Natural killer cell (primary cell): ENCODE data around the gene LPIN3. TPM values are rescaled to one million over a fixed set of nuclear protein-coding genes. Genes with fewer than 3 reads are reported as not detected.

ENCODE experiments used
- ATAC-seq, 3 donors: fragments of 150-1000 bp in 2 of 3; fragments of 200-7000 bp in 1 of 3; cut with Tn5 transposase; 1 replicate in 1 of 3; 2 replicates in 2 of 3; pipeline ENCODE4 v1.10.0; 2021; ENCODE audit warnings: mild to moderate bottlenecking in 2 of 3, moderate library complexity in 2 of 3
- DNase-seq, 2 donors: peaks; one replicate each; pipeline versions ENCODE4 v3.0.0 to v3.0.0-alpha.2; 2013 to 2021; ENCODE audit warnings: mixed read lengths in 1 of 2
- H3K27ac ChIP-seq: one replicate; pipeline ENCODE4 v1.5.1; 2013; ENCODE audit warnings: mild to moderate bottlenecking, low read length
- H3K27me3 ChIP-seq: one replicate; pipeline ENCODE4 v1.6.1; 2013; ENCODE audit warnings: low read length; ENCODE audit not compliant: control insufficient read depth, insufficient read depth
- H3K36me3 ChIP-seq: one replicate; pipeline ENCODE4 v1.6.1; 2013; ENCODE audit warnings: low read length; ENCODE audit not compliant: control insufficient read depth, insufficient read depth
- H3K4me1 ChIP-seq: one replicate; pipeline ENCODE4 v1.6.1; 2013; ENCODE audit warnings: low read length; ENCODE audit not compliant: control insufficient read depth, insufficient read depth
- H3K4me3 ChIP-seq: one replicate; pipeline ENCODE4 v1.5.1; 2013; ENCODE audit warnings: low read length
- H3K9me3 ChIP-seq: one replicate; pipeline ENCODE4 v1.6.1; 2013; ENCODE audit warnings: low read length; ENCODE audit not compliant: control insufficient read depth, insufficient read depth
- H3K27ac Mint-ChIP-seq, 2 donors: one replicate each; pipeline ENCODE4 v1.8.0; 2022; ENCODE audit warnings: mild to moderate bottlenecking in 2 of 2, mixed read lengths in 2 of 2, moderate library complexity in 1 of 2
- H3K27me3 Mint-ChIP-seq, 2 donors: one replicate each; pipeline ENCODE4 v1.8.0; 2022; ENCODE audit warnings: low read depth in 2 of 2, mixed read lengths in 2 of 2
- H3K36me3 Mint-ChIP-seq: one replicate; pipeline ENCODE4 v1.8.0; 2022; ENCODE audit warnings: mixed read lengths
- H3K4me1 Mint-ChIP-seq, 2 donors: one replicate each; pipeline ENCODE4 v1.8.0; 2022; ENCODE audit warnings: mixed read lengths in 2 of 2
- H3K4me3 Mint-ChIP-seq: one replicate; pipeline ENCODE4 v1.8.0; 2022; ENCODE audit warnings: mild to moderate bottlenecking, moderate library complexity, mixed read lengths
- H3K9me3 Mint-ChIP-seq, 2 donors: one replicate each; pipeline ENCODE4 v1.8.0; 2022; ENCODE audit warnings: mixed read lengths in 2 of 2
- WGBS: methylation state at CpG from one replicate; pipeline ENCODE4 v1.1.7; 2013; ENCODE audit warnings: missing lambda C conversion rate; ENCODE audit not compliant: insufficient coverage; 5-methylcytosine and 5-hydroxymethylcytosine counted together
- intact Hi-C: fragments of 100-400 bp; cut with micrococcal nuclease; formaldehyde crosslinking; loops from one replicate; pipeline ENCODE4 v1.14.2; 2022
- total RNA-seq, 4 donors: library from RNA; stranded (reverse); fragments of 120-200 nt in 1 of 4; gene quantifications; one replicate each; pipeline versions ENCODE4 v1.2.3 to v1.2.4, GENCODE V29; 2013 to 2022
- TF ChIP-seq, protein P1 (sequence below): fragments of 200-600 bp; IDR thresholded peaks from one replicate; pipeline ENCODE4 v1.8.0; 2022; ENCODE audit warnings: antibody characterized with exemption

LPIN3 gene
- total RNA-seq, 3 donors from 2014 or later (not counting 1 experiment from before 2014, with no cell fraction given), result 0.07 to 0.28 TPM; not detected in 1

- no peak overlapping the region for H3K27ac ChIP-seq
- no peaks in the 10 kb centered on the region for H3K27me3 ChIP-seq
- no peak for ATAC-seq
- TF ChIP-seq, protein P1, sequence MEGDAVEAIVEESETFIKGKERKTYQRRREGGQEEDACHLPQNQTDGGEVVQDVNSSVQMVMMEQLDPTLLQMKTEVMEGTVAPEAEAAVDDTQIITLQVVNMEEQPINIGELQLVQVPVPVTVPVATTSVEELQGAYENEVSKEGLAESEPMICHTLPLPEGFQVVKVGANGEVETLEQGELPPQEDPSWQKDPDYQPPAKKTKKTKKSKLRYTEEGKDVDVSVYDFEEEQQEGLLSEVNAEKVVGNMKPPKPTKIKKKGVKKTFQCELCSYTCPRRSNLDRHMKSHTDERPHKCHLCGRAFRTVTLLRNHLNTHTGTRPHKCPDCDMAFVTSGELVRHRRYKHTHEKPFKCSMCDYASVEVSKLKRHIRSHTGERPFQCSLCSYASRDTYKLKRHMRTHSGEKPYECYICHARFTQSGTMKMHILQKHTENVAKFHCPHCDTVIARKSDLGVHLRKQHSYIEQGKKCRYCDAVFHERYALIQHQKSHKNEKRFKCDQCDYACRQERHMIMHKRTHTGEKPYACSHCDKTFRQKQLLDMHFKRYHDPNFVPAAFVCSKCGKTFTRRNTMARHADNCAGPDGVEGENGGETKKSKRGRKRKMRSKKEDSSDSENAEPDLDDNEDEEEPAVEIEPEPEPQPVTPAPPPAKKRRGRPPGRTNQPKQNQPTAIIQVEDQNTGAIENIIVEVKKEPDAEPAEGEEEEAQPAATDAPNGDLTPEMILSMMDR, result no peak
- no peaks in the 10 kb centered on the region for H3K4me1 ChIP-seq
- no peaks in the 10 kb centered on the region for H3K36me3 ChIP-seq
- no peak for DNase-seq
- peaks cover 5 to 15% of the 10 kb centered on the region in 2 donors for H3K4me1 Mint-ChIP-seq
- H3K9me3 ChIP-seq, result no peaks in the 10 kb centered on the region
- H3K36me3 Mint-ChIP-seq, result no peaks in the 10 kb centered on the region
- no peak overlapping the region for H3K27ac Mint-ChIP-seq
- H3K27me3 Mint-ChIP-seq, result no peaks in the 10 kb centered on the region
- no peaks in the 10 kb centered on the region for H3K9me3 Mint-ChIP-seq
- no peak overlapping the region for H3K4me3 ChIP-seq
- H3K4me3 Mint-ChIP-seq, result no peak overlapping the region
- WGBS, result 86% methylated on average over 2 of the region's 5 CpGs
- intact Hi-C loops, result no loop called here
These were observed 34.4 kb upstream of the LPIN3 start for GRCh38 chr20:41306061-41306727.

DNA sequence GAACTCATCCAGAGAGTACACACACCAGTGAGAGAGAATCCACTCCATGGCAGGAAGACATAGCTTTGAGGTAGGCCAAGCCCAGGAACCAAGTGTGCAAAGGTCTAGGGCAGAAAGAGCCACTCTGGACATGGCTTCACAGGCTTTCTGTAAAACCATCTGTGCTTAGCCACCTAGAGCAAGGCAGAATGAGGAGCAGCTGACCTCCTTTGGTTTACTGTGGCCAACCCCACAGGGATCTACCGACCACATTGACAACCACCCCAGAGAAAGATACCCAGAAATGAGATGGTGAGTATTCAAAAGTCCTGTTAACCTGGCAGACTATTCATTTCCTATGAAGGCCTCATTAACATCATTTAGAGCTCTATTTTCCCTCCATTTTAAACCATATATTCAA lies 33.6 kb upstream of the LPIN3 start:
- Histone ChIP-seq H3K27me3 (no peaks in the 10 kb centered on the region), H3K9me3 (peaks cover 2% of the 10 kb centered on the region), H3K4me1 (no peaks in the 10 kb centered on the region), H3K27ac (no peak overlapping the region), H3K36me3 (no peaks in the 10 kb centered on the region), H3K4me3 (no peak overlapping the region)
- intact Hi-C loops, result no loop called here
- Mint-ChIP-seq H3K27ac (no peak overlapping the region), H3K4me1 (peaks cover 5 to 15% of the 10 kb centered on the region in 2 donors), H3K27me3 (no peaks in the 10 kb centered on the region), H3K36me3 (no peaks in the 10 kb centered on the region), H3K9me3 (no peaks in the 10 kb centered on the region), H3K4me3 (no peak overlapping the region)
- DNase-seq (no peak), ATAC-seq (no peak)
- TF ChIP-seq, protein P1, result no peak
- WGBS, result 11% methylated on average over 1 of the region's 1 CpG

- peaks cover 5 to 15% of the 10 kb centered on the region in 2 donors for H3K4me1 Mint-ChIP-seq
- no peak overlapping the region for H3K27ac ChIP-seq
These were observed 32.3 kb upstream of the LPIN3 start for GRCh38 chr20:41308290-41308711.

More at GRCh38 chr20:41308290-41308711, 32.3 kb upstream of the LPIN3 start:
- TF ChIP-seq, protein P1, result no peak
- no peak for ATAC-seq
- H3K9me3 ChIP-seq, result peaks cover 3% of the 10 kb centered on the region
- Mint-ChIP-seq H3K27ac (no peak overlapping the region), H3K9me3 (no peaks in the 10 kb centered on the region), H3K36me3 (no peaks in the 10 kb centered on the region), H3K27me3 (no peaks in the 10 kb centered on the region), H3K4me3 (no peak overlapping the region)
- DNase-seq, result no peak
- H3K4me3 ChIP-seq, result no peak overlapping the region
- intact Hi-C loops, result no loop called here
- WGBS, result no CpG with 5 or more reads among the region's 1 CpG
- no peaks in the 10 kb centered on the region for H3K36me3 ChIP-seq
- H3K27me3 ChIP-seq, result no peaks in the 10 kb centered on the region
- no peaks in the 10 kb centered on the region for H3K4me1 ChIP-seq
